Fibroblast of skin of scalp (primary cell): Measurements from ENCODE around the gene LITAF.
"Not testable (repeated sequence)": the region's sequence is repeated elsewhere in the genome, so short reads cannot be mapped to it uniquely, and the experiment has no call there.

Experiments used
- DNase-seq: peaks from one replicate; pipeline ENCODE4 v3.0.0-alpha.2; 2013

Gene LITAF

GRCh38 chr16:11620243-11621003 is 33.7 kb upstream of the LITAF start:
- no peak for DNase-seq

- DNase-seq, result no peak
These were observed 32.7 kb upstream of the LITAF start for GRCh38 chr16:11619327-11619851.

GRCh38 chr16:11618107-11618717 is 31.5 kb upstream of the LITAF start:
- no peak for DNase-seq

GRCh38 chr16:11615748-11616447 is 29.2 kb upstream of the LITAF start:
- DNase-seq, result no peak

- DNase-seq, result no peak
These were observed 28.0 kb upstream of the LITAF start for GRCh38 chr16:11614587-11615175.

- DNase-seq, result no peak
These were observed 26.9 kb upstream of the LITAF start for GRCh38 chr16:11613381-11614303.

GRCh38 chr16:11612665-11613025 is 25.9 kb upstream of the LITAF start:
- peak; percentile 29 for DNase-seq

- no peak for DNase-seq
These were observed 25.3 kb upstream of the LITAF start for GRCh38 chr16:11611871-11612664.

GRCh38 chr16:11610580-11610979 is 23.9 kb upstream of the LITAF start:
- DNase-seq, result no peak

- DNase-seq, result no peak
These were observed 23.4 kb upstream of the LITAF start for GRCh38 chr16:11610121-11610505.

GRCh38 chr16:11609474-11610120 is 22.9 kb upstream of the LITAF start:
- DNase-seq, result no peak

- DNase-seq, result no peak
These were observed 19.2 kb upstream of the LITAF start for GRCh38 chr16:11605891-11606290.

- DNase-seq, result no peak
These were observed 18.8 kb upstream of the LITAF start for GRCh38 chr16:11605564-11605886.

- no peak for DNase-seq
These were observed 18.3 kb upstream of the LITAF start for GRCh38 chr16:11604783-11605563.

- not testable (repeated sequence) for DNase-seq
These were observed 17.6 kb upstream of the LITAF start for GRCh38 chr16:11604296-11604695.

GRCh38 chr16:11603331-11603750 is 16.6 kb upstream of the LITAF start:
- no peak for DNase-seq

GRCh38 chr16:11602321-11602720 is 15.6 kb upstream of the LITAF start:
- no peak for DNase-seq

GRCh38 chr16:11601911-11602310 is 15.2 kb upstream of the LITAF start:
- DNase-seq, result no peak

- DNase-seq, result no peak
These were observed 14.7 kb upstream of the LITAF start for GRCh38 chr16:11601425-11601824.

GRCh38 chr16:11599579-11599978 is 12.9 kb upstream of the LITAF start:
- DNase-seq, result no peak
